Stimulated activated CD8-positive, alpha-beta memory T cell treated with anti-CD3 and anti-CD28 coated beads, Interleukin-15, amount 100 ng/mL, for 4 hours (primary cell): ENCODE measurements around the gene CD248.
A peak's percentile ranks its signal among the peaks of the same experiment; 100 is the strongest.
"Not testable (repeated sequence)": the region's sequence is repeated elsewhere in the genome, so short reads cannot be mapped to it uniquely, and the experiment has no call there.

Experiments
- DNase-seq, 2 donors: peaks; one replicate each; pipeline ENCODE4 v3.0.0-alpha.2; 2020; ENCODE audit warnings: low read depth in 2 of 2

Gene CD248

GRCh38 chr11:66316849-66317251 is at the start of gene CD248:
Gene CD248, minus strand, starts transcription at chr11:66317044. Its CDS starts 17 bp downstream, at chr11:66317027.
- no peak for DNase-seq

- DNase-seq = no peak
Observed at GRCh38 chr11:66365711-66366619, 49.1 kb upstream of the CD248 start.

GRCh38 chr11:66365166-66365565 is 48.3 kb upstream of the CD248 start:
- no peak for DNase-seq

DNA sequence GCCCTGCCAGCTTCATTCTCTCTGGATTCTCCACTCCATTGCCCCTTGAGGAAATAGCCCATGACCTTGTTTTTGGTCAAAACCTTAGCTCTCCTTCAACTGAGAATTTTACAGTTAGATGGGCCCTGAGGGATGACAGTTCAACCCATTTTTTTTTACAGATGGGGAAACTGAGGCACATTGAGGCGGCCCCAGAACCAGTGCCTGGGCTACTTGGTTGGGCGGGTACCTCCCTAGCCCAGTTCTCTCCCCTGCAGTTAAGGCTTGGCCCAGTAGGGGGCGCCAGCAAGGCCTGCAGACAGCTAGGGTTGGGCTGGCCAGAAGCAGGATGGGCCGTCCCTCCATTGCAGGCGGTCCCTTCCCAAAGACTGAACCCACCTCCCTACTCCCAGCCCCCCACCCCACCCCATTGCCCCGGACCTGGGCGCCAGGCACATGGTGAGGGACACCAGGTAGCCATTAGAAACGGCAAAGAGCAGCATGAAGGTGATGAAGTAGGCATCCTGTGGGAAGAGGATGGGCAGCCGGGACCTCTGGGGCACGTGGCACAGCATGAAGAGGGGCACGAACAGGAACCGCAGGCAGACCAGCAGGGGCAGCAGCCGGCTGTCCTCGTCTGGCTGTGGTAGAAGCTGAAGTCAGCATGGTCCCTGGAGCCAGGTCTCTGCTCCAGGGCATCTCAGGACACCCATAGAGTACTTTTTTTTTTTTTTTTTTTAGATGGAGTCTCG is 47.1 kb upstream of the CD248 start:
- DNase-seq = peak in 1 of 2 donors; percentile 32

DNA sequence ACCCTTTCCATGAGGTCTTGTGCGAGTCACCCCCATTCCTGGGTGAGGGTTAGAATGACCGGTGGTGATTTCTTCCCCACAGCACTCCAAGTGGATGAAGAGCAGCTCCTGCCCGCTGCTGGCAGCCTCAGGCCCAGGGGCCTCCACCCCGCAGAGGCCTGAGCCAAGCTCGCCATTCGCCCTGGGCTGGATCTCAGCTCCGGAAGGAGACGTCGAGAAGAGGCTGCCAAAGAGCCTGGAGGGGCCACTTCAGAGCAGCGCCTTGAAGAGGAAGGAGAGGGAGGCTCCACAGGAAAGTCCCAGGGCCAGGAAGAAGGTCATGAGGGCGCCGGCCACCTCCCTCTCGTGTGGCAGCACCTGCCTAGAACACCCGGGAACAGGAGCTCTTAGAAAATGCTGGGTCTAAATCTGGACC is 46.4 kb upstream of the CD248 start:
- DNase-seq = no peak

- DNase-seq = no peak
Observed at GRCh38 chr11:66362481-66363147, 45.8 kb upstream of the CD248 start.

DNA sequence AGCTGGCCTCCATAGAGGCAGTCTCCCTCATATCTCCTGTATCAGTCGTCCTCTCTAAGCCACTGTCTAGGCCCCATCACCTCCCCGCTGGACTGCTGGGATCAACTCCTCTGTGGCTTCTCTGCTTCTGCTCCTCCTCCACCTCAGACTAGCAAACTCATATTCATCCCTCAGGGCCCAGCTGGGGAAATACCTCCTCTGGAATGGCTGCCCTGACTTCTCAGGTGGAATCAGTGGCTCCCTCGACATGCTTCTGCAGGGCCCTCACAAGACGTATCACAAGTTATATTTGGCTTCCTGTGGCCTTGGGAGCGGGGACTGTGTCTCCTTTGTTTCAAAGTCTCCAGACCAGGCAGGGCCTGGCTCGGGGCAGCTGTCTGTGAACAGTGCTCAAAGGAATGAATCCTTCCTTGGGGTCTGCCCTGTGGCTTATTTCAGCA is 44.7 kb upstream of the CD248 start:
- DNase-seq = no peak

GRCh38 chr11:66360406-66361073 is 43.7 kb upstream of the CD248 start:
- no peak for DNase-seq

DNA sequence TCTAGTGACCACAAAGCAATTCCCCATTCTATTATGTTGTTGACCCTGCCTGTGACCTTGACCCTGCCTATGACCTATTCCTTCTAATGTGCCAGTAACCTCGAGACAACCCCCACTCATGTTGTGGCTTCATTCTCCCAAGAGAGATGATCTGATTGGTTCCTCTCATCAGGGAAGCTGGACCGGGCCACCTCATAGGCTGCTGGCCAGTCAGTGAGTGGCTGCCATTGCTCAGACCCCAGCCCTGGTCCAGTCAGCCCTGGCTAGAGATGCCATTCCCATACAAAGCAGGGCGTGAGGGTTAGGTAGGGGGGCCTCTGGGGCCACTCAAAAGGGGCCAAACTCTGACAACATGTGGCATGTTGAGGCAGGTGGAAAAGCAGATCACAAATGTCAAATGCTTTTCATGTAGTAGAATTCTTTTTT is 42.8 kb upstream of the CD248 start:
- DNase-seq = no peak

GRCh38 chr11:66350560-66351235 is 33.9 kb upstream of the CD248 start:
- not testable (repeated sequence) for DNase-seq

- DNase-seq = no peak
Observed at GRCh38 chr11:66349084-66349386, 32.2 kb upstream of the CD248 start.

DNA sequence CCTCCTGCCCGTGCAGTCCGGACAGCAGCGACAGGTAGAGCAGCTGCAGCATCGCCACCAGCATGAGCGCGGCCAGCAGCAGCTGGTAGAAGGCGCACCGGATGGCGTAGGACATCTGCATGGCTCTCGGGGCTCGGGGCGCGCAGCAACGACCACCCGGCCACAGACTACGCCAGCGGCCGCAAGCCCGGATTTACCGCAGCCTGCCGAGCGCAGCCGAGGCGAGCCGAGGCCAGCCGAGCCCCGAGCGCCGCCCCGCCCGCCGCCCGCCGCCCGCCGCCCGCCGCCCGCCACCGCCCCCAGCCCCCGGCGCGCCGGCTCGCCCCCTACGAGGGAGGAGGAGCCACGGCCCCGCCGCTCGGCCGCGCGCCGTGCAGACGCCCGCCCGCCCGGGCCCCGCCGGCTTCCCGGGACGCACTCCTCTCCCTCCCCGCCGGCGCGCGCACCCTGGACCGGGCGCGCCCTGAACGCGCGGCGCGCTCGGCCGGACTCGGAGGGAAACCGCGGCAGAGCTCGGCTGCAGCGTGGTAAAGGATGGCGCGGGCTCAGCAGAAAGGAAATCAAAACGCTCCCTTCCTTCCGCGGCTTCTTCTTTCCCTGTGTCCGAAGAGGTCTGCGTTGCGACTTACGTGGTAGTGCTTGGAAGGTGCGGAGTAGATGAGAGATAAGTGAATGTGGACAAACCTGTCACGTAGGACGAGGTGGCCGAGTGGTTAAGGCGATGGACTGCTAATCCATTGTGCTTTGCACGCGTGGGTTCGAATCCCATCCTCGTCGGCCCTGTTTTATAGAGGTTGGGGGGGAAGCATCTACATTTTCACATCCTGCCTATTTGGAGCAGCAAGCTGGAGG is 30.8 kb upstream of the CD248 start, which contains the start of gene B4GAT1:
TSS of gene B4GAT1 (minus strand) at position 205 of the 852 bp plus-strand sequence. CDS start at position 121, 84 bp downstream.
- peak; percentile 53 to 60 for DNase-seq

- DNase-seq = no peak
Observed at GRCh38 chr11:66346476-66347424, 29.9 kb upstream of the CD248 start.

GRCh38 chr11:66345316-66345649 is 28.4 kb upstream of the CD248 start:
- DNase-seq = no peak

DNA sequence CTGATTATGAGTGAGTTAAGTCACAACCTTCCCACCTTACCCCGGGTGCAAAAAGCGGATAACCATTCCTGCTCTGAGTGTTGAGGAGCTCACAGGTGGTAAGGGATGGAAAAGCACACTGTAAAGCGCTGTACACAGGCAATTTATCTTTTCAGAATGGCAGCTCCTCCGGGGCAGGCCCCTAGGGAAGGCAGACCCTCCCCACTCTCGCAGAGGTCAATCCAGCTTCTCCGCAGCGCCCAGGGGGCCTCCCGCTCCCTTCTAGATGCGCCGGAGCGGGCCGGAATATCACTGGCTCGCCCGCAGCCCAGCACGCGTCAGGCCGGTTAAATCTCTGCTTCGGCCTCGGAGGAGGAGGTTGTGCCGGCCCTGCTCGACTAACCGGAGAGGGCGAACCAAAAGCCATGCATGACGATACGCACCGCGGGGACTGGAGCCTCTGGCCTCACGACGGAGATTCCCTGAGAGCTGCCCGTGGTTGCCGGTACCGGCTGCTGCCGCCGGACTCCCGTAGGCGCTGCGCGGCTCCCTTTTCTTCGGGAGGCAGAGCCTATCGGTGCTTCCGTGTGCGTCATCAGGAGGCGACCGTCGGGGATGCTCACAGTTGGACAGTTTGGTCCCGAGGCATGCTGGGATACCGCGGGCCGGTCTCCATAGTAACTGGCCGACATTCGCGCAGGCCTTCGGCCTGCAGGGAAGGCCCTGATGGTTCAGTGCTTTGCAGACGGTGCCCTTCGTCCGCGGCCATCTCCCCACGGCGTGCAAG is 27.9 kb upstream of the CD248 start, which contains the start of gene BRMS1:
TSS of gene BRMS1 (minus strand) at position 555 of the 766 bp plus-strand sequence. CDS start 2,870 bp downstream, outside the sequence.
- DNase-seq = peak; percentile 87 to 93

GRCh38 chr11:66343176-66343575 is 26.3 kb upstream of the CD248 start:
- DNase-seq = no peak

DNA sequence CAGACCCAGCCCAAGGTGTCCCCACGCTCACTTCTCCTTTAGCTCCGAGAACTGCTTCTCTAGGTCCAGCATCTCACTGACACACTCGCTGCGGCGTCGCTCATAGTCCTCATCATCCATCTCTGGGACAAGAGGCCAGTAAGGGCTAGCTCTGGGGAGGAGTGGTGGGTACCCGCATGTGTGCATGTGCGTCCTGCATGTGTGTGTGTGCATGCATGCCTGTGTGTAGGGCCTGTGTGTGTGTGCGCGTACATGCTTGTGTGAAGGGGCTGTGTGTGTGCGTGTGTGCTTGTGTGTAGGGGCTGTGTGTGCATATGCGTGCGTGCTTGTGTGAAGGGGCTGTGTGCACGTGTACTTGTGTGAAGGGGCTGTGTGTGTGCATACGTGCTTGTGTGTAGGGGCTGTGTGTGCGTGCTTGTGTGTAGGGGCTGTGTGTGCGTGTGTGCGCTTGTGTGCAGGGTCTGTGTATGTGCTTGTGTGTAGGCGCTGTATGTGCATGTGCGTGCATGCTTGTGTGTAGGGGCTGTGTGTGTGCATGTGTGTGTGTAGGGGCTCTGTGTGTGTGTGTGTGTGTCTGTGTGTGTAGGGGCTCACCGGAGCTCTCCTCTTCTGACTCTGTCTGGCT is 24.8 kb upstream of the CD248 start:
- DNase-seq = no peak
